IMR-90 (cell line): ENCODE measurements around the gene ERV3-1.

ENCODE experiments used
- CEBPB ChIP-seq: IDR thresholded peaks from 2 replicates; pipeline ENCODE4 v1.6.1; 2012; ENCODE audit warnings: low read depth, low read length, improper control_type of control experiment
- CHD1 ChIP-seq: IDR thresholded peaks from 2 replicates; pipeline ENCODE4 v1.6.1; 2012; ENCODE audit warnings: low read depth, low read length, improper control_type of control experiment
- FOS ChIP-seq: fragments of 150-350 bp; IDR thresholded peaks from 2 replicates; pipeline ENCODE4 v1.6.1; 2016; ENCODE audit warnings: low read depth, low read length
- MAZ ChIP-seq: IDR thresholded peaks from 2 replicates; pipeline ENCODE4 v1.6.1; 2012; ENCODE audit warnings: low read depth, mild to moderate bottlenecking, low read length, improper control_type of control experiment, moderate library complexity, borderline replicate concordance
- MXI1 ChIP-seq: IDR thresholded peaks from 2 replicates; pipeline ENCODE4 v1.6.1; 2012; ENCODE audit warnings: low read depth, mild to moderate bottlenecking, low read length, moderate library complexity, borderline replicate concordance
- NFE2L2 ChIP-seq: fragments of 150-350 bp; IDR thresholded peaks from 2 replicates; pipeline ENCODE4 v1.6.1; 2016; ENCODE audit warnings: low read depth, mild to moderate bottlenecking, low read length
- POLR2A ChIP-seq: IDR thresholded peaks from 2 replicates; pipeline ENCODE4 v1.6.1; 2012; ENCODE audit warnings: mild to moderate bottlenecking, low read depth, low read length
- RAD21 ChIP-seq: IDR thresholded peaks from 2 replicates; pipeline ENCODE4 v1.6.1; 2012; ENCODE audit warnings: low read length, improper control_type of control experiment
- RCOR1 ChIP-seq: IDR thresholded peaks from 2 replicates; pipeline ENCODE4 v1.6.1; 2012; ENCODE audit warnings: mild to moderate bottlenecking, low read length, improper control_type of control experiment; ENCODE audit not compliant: insufficient replicate concordance
- RFX5 ChIP-seq: IDR thresholded peaks from 2 replicates; pipeline ENCODE4 v1.8.0; 2012; ENCODE audit warnings: low read depth, mild to moderate bottlenecking, low read length, moderate library complexity
- SMC3 ChIP-seq: fragments of 150-350 bp; IDR thresholded peaks from 2 replicates; pipeline ENCODE4 v1.6.1; 2016; ENCODE audit warnings: low read depth, mild to moderate bottlenecking, antibody characterized with exemption, low read length, moderate library complexity
- TF ChIP-seq, protein P1 (sequence below): conservative IDR thresholded peaks from 2 replicates; pipeline ENCODE4 v1.5.1; 2012; ENCODE audit warnings: mild to moderate bottlenecking, low read depth, low read length, improper control_type of control experiment
- TF ChIP-seq, protein P2 (sequence below): fragments of 150-350 bp; IDR thresholded peaks from 2 replicates; pipeline ENCODE4 v1.6.1; 2016; ENCODE audit warnings: low read depth, mild to moderate bottlenecking, low read length, moderate library complexity, borderline replicate concordance
- TF ChIP-seq, protein P3 (sequence below): fragments of 150-350 bp; IDR thresholded peaks from 2 replicates; pipeline ENCODE4 v1.6.1; 2017; ENCODE audit warnings: mild to moderate bottlenecking, antibody characterized with exemption, low read length, low read depth

DNA sequence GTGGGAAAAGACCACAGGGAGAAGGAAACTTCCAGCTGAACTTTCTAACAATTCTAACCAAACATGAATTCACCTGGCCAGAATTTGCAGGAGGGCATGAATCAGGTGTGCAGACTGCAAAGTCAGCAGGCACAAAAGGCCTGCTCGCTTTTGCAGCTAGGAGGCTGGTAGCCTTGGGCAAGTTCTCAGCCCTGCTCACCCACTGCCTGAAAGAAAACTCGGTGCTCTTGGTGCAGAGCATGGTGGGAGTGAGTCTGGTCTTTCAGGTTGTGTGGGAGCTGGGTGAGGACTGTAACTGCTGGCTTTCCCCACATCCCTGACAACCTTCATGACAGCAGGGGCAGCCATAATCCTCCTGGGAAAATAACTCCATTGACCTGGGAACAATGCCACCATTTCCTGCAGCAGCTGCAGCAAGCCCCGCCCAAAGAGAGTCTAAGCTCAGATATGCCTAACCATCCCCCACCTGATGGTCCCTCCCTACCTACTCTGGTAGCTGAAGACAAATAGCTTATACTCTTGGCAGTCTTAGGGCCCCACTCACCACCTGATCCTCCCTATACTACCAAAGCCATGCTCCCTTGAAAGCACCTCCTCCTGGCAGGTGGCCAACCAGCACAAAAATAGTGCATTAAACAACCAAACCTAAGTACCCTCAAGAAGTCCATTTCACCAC, 47.3 kb downstream of the ERV3-1 start:
- TF ChIP-seq POLR2A (no peak), MXI1 (no peak), RAD21 (no peak), SMC3 (no peak), FOS (no peak), RFX5 (no peak), MAZ (no peak), CEBPB (no peak), NFE2L2 (no peak), RCOR1 (no peak), CHD1 (no peak)
- TF ChIP-seq, protein P1, sequence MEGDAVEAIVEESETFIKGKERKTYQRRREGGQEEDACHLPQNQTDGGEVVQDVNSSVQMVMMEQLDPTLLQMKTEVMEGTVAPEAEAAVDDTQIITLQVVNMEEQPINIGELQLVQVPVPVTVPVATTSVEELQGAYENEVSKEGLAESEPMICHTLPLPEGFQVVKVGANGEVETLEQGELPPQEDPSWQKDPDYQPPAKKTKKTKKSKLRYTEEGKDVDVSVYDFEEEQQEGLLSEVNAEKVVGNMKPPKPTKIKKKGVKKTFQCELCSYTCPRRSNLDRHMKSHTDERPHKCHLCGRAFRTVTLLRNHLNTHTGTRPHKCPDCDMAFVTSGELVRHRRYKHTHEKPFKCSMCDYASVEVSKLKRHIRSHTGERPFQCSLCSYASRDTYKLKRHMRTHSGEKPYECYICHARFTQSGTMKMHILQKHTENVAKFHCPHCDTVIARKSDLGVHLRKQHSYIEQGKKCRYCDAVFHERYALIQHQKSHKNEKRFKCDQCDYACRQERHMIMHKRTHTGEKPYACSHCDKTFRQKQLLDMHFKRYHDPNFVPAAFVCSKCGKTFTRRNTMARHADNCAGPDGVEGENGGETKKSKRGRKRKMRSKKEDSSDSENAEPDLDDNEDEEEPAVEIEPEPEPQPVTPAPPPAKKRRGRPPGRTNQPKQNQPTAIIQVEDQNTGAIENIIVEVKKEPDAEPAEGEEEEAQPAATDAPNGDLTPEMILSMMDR = no peak
- TF ChIP-seq, protein P2, sequence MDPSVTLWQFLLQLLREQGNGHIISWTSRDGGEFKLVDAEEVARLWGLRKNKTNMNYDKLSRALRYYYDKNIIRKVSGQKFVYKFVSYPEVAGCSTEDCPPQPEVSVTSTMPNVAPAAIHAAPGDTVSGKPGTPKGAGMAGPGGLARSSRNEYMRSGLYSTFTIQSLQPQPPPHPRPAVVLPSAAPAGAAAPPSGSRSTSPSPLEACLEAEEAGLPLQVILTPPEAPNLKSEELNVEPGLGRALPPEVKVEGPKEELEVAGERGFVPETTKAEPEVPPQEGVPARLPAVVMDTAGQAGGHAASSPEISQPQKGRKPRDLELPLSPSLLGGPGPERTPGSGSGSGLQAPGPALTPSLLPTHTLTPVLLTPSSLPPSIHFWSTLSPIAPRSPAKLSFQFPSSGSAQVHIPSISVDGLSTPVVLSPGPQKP = no peak
- TF ChIP-seq, protein P3, sequence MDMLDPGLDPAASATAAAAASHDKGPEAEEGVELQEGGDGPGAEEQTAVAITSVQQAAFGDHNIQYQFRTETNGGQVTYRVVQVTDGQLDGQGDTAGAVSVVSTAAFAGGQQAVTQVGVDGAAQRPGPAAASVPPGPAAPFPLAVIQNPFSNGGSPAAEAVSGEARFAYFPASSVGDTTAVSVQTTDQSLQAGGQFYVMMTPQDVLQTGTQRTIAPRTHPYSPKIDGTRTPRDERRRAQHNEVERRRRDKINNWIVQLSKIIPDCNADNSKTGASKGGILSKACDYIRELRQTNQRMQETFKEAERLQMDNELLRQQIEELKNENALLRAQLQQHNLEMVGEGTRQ = no peak
